Neural crest cell (in vitro differentiated cells): ENCODE data around the gene TLX2. TPM values are rescaled to one million over a fixed set of nuclear protein-coding genes. Genes with fewer than 3 reads are reported as not detected.
A peak's percentile ranks its signal among the peaks of the same experiment; 100 is the strongest.

Experiments
- DNase-seq: peaks from one replicate; pipeline ENCODE4 v3.0.0; 2021; ENCODE audit warnings: low read depth, mixed read lengths, low spot score
- H3K27ac Mint-ChIP-seq: one replicate; pipeline ENCODE4 v1.8.0; 2021; ENCODE audit warnings: mild to moderate bottlenecking, mixed read lengths; ENCODE audit not compliant: unreplicated experiment
- H3K27me3 Mint-ChIP-seq: 2 replicates; pipeline ENCODE4 v1.8.0; 2021; ENCODE audit warnings: low read depth, mild to moderate bottlenecking, mixed read lengths
- H3K36me3 Mint-ChIP-seq: 2 replicates; pipeline ENCODE4 v1.8.0; 2021; ENCODE audit warnings: low read depth, mild to moderate bottlenecking, mixed read lengths
- H3K4me1 Mint-ChIP-seq: 2 replicates; pipeline ENCODE4 v1.8.0; 2021; ENCODE audit warnings: mixed read lengths
- H3K4me3 Mint-ChIP-seq: one replicate; pipeline ENCODE4 v1.8.0; 2021; ENCODE audit warnings: mild to moderate bottlenecking, mixed read lengths
- H3K9me3 Mint-ChIP-seq: 2 replicates; pipeline ENCODE4 v1.8.0; 2021; ENCODE audit warnings: mixed read lengths
- CTCF ChIP-seq: fragments of 200-600 bp; sonication (generic); conservative IDR thresholded peaks from 2 replicates; pipeline ENCODE4 v1.5.0; 2021; ENCODE audit warnings: antibody characterized with exemption, mild to moderate bottlenecking
- total RNA-seq: library from RNA; stranded (reverse); gene quantifications from 2 replicates; pipeline ENCODE4 v1.2.1, GENCODE V29; 2021

Gene TLX2
- total RNA-seq, 1 donor from 2014 or later: not detected

GRCh38 chr2:74524955-74525716 is 10.9 kb downstream of the TLX2 start:
- no peak for DNase-seq
- Mint-ChIP-seq H3K4me1 (peaks cover 14% of the 10 kb centered on the region), H3K27ac (no peak overlapping the region), H3K27me3 (peaks cover 39% of the 10 kb centered on the region), H3K36me3 (peaks cover 14% of the 10 kb centered on the region), H3K4me3 (peak overlapping the region; percentile 51), H3K9me3 (peaks cover 2% of the 10 kb centered on the region)
- TF ChIP-seq CTCF: no peak

- Mint-ChIP-seq H3K27me3 (peaks cover 30% of the 10 kb centered on the region), H3K4me3 (peak within 1 kb of the TSS; percentile 90), H3K36me3 (peaks cover 14% of the 10 kb centered on the region), H3K9me3 (peaks cover 2% of the 10 kb centered on the region), H3K4me1 (peaks cover 20% of the 10 kb centered on the region), H3K27ac (no peak within 1 kb of the TSS)
- no peak for TF ChIP-seq CTCF
- DNase-seq: no peak
Measured at GRCh38 chr2:74525717-74526648, 11.7 kb downstream of the TLX2 start, which contains the start of gene DQX1. TSS of gene DQX1 (minus strand) at chr2:74526231. CDS start at chr2:74525729, 502 bp downstream.

GRCh38 chr2:74526649-74527230 is 12.5 kb downstream of the TLX2 start:
- peak overlapping the region; percentile 90 for H3K4me3 Mint-ChIP-seq
- H3K36me3 Mint-ChIP-seq: peaks cover 14% of the 10 kb centered on the region
- H3K27ac Mint-ChIP-seq: no peak overlapping the region
- peaks cover 2% of the 10 kb centered on the region for H3K9me3 Mint-ChIP-seq
- peaks cover 28% of the 10 kb centered on the region for H3K4me1 Mint-ChIP-seq
- DNase-seq: no peak
- no peak for TF ChIP-seq CTCF
- peaks cover 24% of the 10 kb centered on the region for H3K27me3 Mint-ChIP-seq

- peaks cover 2% of the 10 kb centered on the region for H3K9me3 Mint-ChIP-seq
- peaks cover 38% of the 10 kb centered on the region for H3K4me1 Mint-ChIP-seq
- H3K4me3 Mint-ChIP-seq: peak overlapping the region; percentile 98
- H3K27me3 Mint-ChIP-seq: peaks cover 14% of the 10 kb centered on the region
- no peak for DNase-seq
- peaks cover 14% of the 10 kb centered on the region for H3K36me3 Mint-ChIP-seq
- H3K27ac Mint-ChIP-seq: no peak overlapping the region
- TF ChIP-seq CTCF: no peak
Measured at GRCh38 chr2:74527741-74528140, 13.5 kb downstream of the TLX2 start.

- peaks cover 17% of the 10 kb centered on the region for H3K36me3 Mint-ChIP-seq
- no peak for TF ChIP-seq CTCF
- peak overlapping the region; percentile 98 for H3K4me3 Mint-ChIP-seq
Measured at GRCh38 chr2:74528600-74529356, 14.5 kb downstream of the TLX2 start.

More at GRCh38 chr2:74528600-74529356, 14.5 kb downstream of the TLX2 start:
- H3K27ac Mint-ChIP-seq: peak overlapping the region; percentile 98
- peaks cover 2% of the 10 kb centered on the region for H3K9me3 Mint-ChIP-seq
- DNase-seq: no peak
- H3K27me3 Mint-ChIP-seq: peaks cover 6% of the 10 kb centered on the region
- H3K4me1 Mint-ChIP-seq: peaks cover 39% of the 10 kb centered on the region
